Stimulated activated CD4-positive, alpha-beta T cell treated with anti-CD3 and anti-CD28 coated beads, Interleukin-15, amount 100 ng/mL, for 48 hours (primary cell): ENCODE results near the gene MED27.

Source experiments
- DNase-seq, 2 donors: peaks; one replicate each; pipeline ENCODE4 v3.0.0-alpha.2; 2020; ENCODE audit warnings: low read depth in 2 of 2

The MED27 gene

DNA sequence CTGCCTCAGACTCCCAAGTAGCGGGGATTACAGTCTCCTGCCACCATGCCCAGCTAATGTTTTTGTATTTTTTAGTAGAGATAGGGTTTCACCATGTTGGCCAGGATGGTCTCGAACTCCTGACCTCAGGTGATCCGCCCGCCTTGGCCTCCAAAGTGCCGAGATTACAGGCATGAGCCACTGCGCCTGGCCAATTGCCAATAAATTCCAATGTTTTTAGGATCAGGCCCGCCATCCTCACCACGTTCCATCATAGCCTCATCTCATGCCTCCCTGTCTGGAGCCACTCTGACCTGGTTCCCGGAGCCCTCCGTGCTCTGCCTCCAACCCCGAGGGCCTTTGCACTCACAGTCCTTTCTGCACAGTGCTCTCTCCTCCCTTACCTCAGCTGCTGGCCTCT lies 268.3 kb downstream of the MED27 start:
- no peak for DNase-seq

DNA sequence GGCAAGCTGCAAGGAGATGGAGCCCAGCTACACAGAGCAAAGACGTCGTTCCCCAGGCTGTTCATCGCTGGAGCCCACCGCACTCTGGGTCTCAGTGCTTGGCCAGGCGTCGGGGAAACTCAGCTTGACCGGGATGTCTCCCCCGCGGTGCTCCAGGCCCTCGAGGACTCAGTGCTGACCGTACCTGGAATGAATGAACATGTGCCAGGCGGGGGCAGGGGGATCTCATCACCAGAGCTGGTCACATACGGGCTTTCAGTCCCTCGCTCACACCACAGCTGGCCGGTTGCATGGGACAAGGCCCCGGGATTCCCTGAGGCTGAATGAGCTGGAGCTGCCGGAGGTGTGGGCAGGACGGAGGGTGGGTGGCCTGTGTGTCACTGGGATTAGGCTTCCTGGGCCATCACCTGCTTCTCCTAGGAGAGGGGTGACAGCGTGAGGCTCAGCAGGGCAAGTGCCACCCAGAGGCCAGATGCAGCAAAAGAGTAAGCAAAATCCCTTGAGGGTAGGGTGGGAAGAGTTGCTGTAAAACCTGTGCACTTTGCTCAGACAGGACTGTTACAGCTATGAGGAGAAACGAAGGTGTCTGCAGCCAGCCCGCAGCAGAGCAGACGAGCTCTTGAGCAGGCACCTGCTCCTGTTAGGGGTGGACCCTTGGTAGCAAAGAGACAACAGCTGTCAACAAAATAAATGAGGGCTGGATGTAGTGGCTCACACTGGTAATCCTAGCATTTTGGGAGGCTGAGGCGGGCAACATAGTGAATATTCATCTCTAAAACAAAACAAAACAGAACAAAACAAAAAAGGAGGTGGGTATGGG lies 269.1 kb downstream of the MED27 start:
- DNase-seq: no peak
